Fibroblast of skin of left biceps (primary cell): Measurements from ENCODE around the gene ABLIM2.

Experiments
- DNase-seq, 2 experiments: peaks; one replicate each; pipeline ENCODE4 v3.0.0-alpha.2; 2013; ENCODE audit warnings: low read depth in 2 of 2

Gene ABLIM2

DNA sequence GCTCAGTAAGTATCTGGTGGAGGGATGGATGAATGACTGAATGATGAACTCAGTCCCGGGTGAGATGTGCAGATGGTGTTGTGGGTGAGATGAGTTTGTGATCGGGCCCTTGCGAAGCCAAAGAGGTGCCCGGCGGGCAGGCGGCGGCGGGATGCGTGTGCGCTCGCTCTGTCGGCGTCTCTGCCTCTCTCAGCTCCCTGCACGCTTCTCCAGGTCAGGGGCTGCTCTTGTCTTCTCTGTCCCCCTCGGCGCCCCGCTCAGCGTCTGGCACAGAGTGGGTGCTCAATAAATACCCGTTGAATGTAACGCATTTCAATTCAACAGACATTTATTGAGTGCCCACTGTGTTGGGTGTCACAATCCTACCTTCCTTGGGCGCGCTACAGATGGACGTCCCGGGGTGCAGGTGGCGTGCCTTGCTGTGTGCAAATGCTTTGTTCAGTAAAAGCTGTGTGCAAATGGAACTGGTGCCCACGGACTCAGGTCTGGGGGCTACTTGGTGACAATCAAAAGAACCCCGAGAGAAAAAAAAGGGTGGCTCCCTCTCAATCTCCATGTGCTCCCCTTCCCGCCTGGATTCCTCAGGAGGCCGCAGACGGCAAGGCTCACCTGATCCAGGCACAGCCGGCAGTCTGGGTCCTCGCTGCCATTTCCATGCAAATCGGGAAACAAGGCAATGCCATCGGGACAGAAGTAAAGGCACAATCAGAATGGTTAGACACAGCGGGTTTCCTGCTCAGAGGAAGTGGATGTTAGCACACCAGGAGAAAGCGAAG lies 153.4 kb downstream of the ABLIM2 start:
- DNase-seq, result no peak

DNA sequence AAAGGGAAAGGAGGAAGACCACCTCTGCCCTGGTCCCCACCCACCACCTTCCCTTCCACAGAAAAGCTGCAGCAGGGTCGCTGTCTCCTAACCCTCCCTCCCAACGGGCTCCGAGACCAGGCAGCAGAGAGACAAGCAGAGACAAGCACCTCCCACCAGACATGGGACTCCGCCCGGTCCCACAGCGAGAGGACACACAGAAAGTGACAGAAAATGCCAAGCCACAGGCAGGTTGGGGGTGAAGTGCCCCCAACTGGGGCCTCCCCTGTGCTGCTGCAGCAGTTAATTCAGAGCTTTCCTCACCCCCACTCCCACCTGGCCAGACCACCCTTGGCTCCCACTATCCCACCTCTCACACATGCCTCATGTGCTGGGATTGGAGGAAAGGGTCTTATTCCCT lies 154.5 kb downstream of the ABLIM2 start:
- DNase-seq, result no peak

DNA sequence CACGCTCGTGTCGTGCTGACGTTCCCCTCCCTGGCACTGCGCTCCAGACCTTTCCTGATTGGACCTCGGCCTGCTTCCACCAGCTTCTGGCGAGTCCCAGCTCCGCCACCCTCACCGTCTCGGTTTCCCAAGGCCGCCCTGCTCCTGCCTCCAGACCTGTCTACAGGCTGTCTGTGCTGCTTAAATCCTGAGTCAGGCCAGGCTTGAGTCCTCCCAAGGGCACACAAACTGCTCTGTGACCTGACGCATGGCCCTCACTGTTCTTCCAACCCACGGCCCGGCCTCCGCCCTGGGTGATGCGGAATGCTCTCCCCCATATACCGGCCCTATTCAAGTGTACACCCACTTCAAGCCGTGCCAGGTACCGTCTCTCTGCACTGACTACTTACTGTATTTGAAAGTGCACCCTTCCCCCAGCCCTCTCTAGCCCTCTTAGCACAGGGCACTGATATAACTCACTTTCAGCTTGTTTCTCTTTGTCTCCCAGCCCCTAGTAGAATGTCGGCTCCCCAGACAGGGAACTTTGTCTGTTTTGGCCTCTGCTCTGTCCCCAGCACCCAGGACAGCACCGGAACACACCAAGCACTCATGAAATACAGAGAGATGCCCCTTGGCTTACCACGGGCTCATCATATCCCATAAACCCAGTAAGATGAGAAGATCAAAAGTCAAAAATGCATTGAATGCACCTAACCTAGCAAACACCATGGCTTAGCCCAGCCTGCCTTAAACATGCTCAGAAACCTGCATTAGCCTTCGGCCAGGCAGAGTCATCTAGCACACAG lies 155.9 kb downstream of the ABLIM2 start:
- no peak for DNase-seq

DNA sequence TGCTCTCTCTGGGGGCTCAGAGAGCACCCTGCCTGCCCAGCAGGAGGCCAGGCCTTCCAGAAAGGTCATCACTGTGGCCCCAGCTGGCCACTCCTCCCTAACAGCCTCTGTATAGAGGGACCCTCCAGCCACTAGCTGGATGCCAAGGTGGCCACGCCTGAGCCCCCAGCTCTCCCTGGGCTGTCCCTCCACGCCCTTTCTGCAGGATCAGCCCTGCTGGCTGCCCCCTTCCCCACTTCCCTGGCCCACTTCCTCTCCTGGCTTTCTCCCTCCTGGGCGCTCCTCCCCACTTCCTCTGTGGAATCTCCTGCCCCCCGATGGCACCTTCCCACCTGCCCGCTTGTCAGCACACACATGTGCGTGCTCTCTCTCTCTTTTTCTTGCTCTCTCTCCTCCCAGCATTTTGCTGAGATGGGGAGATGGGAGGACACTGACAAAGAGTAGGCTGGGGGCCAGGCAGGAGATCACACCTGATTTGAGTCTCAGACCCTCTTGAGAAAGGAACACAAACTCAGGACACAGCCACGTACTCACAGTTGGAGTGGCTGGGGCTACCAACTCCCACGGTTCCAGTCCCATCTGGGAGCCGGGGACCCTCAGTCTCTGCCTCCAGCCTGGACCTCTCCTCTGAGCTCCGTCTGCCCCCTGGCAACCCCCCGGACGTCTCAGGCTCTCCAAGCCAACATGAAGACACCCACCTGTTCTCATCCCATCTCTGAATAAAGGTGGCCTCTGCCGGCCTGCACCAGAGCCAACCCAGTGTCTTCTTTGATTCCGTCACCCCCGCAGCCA lies 156.9 kb downstream of the ABLIM2 start:
- no peak for DNase-seq

DNA sequence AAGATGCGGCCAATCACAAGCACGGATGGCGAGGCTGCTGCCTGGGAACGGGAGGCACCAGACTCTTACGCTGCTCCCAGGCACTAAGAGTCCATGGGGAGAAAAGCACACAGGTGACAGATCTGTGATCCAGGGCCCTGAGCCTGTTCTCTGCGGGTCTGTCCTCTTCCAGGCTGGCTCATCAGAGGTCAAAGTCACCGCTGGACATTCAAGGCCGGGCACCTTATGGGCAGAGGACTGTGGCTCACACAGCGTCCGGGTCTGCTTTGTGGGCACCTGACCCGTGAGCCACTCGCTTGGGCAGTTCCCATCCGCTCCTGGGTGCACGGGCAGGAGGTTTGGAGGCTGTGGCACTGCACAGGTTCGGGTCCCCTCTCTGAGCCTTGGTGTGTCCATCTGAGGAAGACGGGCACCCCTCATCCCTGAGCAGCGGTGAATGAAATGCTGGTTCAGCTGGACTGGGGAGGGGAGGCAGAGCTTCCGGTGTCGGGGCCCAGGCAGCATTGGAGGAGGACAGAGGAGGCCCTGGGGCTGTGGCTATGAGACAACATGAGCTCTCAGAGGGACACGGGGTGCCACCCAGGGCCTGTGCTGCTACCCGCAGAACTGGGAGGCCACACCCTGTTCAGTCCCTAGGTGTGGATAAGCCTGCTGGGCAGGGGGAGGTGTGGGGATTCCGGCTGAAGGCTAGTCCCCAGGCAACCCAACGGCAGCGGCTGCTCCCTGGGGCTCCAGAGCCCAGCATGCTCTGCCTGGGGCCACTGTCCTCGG lies 157.7 kb downstream of the ABLIM2 start:
- no peak for DNase-seq

DNA sequence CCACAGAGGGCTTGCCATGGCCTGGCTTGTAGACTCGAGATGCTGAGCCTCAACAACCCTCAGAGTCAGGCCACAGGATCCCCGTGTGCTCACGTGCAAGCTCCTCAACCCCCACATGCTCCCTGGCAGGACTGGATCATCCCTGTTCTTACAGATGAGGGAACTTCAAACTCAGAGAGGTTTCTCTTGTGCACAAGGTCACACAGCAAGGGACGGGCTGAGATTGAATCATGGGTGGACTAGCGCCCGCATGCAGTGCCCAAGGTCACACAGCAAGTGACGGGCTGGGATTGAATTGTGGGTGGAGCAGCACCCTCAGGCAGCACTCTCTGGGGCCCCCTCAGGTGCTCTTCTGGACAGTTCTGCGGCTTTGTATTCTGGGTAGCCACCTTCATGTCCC lies 158.4 kb downstream of the ABLIM2 start:
- no peak for DNase-seq

DNA sequence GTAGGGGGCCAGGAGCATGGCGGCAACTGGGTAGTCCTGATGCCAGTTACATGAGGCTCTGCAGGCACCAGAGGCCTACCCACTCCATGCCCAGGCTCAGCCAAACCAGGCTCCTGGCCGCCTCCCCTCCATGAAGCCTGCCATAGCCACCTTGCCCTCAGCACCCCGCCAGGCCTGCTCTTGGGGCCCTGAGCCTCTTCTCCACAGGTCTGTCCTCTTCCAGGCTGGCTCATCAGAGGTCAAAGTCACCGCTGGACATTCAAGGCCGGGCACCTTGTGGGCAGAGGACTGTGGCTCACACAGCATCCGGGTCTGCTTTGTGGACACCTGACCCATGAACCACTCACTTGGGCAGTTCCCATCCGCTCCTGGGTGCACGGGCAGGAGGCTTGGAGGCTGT lies 158.9 kb downstream of the ABLIM2 start:
- no peak for DNase-seq

DNA sequence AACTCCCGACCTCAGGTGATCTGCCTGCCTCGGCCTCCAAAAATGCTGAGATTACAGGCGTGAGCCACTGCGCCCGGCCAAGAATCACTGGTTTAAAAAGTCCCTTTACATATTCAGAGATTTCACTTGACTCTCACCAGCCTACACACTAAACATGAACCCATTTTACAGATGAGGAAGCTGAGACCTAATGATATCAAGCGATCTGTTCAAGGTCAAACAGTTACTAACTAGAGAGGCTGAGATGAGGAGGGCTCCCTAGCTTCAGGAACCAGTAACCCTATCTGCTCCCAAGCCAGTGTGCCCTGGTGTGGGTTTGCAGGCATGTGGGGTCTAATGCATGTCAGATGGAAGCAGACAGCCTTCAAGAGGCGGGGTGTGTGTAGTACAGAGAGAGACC lies 159.3 kb downstream of the ABLIM2 start:
- no peak for DNase-seq

DNA sequence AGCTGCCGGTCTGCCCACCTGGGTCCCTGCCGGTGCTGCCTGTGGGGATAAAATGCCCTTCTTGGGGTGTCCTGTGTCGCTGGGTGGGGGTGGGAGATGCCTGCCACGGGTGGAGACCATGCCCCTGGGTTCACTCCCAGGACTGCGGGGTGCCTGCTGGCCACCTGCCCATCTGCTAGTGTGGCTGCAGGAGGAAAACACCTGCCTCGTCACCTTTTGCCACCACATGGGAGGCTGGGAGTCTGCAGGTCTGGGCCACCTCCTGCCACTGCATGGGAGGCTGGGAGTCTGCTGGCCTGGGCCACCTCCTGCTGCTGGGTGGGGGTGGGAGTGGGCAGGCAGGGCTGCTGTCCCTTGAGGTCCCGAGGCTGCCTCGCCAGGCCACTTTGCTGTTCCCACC lies 160.2 kb downstream of the ABLIM2 start:
- DNase-seq, result no peak

DNA sequence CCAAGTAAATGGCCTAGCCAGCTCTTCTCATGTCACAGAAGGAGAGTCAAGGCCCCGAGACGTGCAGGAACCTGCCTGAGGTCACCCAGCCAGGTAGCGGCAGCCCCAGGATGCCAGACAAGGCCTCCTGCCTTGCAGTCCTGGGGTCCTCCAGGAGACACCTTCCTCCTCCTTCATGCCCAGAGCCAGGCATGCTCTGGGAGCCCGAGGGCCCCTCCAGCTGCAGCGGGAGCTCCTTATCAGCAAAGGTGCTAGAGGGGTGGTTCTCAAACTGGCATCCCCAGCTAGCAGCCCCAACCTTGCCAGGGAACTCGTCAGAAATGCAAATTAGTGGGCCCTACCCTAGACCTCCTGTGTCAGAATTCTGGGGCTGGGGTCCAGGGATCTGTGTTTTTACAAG lies 162.7 kb downstream of the ABLIM2 start:
- no peak for DNase-seq

DNA sequence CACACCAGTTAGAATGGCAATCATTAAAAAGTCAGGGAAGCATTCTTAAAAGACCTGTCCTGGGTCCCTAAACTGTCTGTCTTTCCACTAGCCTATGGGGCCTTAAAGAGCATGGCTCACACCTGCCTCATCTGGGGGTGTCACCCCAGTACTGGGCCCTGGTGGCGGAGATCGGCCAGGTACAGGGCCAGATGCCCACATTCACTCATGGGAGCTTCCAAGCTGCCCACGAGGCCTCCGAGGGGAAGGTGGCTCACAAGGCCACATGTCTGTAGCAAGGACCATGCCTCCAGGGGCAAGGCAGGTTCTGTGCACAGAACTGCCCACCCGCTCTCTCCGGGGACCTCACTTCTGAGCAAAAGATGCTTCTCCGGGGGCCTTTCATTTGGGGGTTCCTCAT lies 163.5 kb downstream of the ABLIM2 start:
- no peak for DNase-seq

DNA sequence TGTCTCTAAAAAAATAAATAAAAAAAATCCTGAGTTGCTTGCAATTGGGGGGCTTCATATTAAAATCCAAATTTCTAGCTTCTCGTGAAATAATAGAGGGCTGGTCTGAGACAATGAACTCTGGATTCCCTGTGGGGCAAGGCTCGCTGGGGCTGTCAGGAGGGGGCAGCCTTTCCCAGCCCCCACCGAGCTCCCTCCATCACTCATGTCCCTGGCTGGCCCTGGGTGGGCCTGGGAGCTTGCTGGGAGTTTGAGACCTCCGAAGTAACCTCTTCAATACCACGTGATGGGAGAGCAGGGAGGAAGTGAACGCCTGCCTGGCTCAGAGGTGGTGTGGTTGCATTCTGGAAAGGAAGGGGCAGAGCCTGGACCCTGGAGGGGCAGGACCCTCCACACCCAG lies 164.9 kb downstream of the ABLIM2 start:
- DNase-seq, result no peak

DNA sequence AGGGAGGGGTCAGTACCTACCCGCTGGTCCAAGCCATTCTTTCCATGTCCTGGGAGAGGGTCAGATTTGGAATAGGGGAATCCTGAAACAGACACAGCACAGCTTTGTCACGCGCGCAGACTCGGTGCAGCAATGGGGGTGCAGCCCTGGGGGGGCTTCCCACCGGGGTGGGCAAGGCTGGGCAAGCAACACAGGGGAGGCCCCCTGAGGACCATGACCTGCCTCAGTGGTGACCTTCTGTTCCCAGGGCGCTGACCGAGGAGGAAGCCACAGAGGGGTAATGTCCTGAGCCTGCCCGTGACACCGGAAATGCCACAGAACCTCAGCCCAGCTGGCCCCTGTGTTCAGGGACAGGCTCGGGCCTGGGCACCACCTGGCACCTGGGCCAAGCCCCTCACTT lies 165.8 kb downstream of the ABLIM2 start:
- DNase-seq, result no peak

DNA sequence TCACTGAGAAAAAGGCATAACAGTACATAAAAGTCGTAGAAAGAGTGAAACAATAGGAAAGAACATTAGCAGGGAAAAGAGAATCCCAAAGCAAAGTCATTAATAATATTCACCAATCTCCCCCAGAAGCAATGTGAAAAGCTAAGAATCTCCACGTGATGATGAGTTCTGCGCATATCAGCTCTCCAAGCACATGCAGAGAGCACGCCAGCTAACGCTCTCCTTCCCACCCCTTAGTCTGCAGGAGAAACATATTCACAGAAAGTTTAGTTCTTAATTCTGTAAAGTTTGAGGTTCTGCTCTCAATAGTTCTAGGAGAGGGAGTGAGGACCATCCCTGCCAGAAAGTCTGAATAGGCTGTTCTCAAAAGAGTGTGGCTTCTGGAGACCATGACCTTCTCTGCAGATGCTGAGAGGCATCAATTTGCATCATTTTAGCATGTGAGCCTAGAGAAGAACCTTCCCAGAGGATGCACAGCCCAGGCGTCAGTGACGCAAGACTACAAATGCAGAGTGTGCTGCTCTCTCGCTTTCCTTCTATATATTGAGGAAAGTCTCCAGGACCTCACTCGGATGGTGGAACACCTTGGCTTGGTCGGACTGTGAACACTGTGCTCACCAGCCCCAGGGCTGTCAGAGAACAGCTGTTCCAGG lies 167.7 kb downstream of the ABLIM2 start:
- no peak for DNase-seq

DNA sequence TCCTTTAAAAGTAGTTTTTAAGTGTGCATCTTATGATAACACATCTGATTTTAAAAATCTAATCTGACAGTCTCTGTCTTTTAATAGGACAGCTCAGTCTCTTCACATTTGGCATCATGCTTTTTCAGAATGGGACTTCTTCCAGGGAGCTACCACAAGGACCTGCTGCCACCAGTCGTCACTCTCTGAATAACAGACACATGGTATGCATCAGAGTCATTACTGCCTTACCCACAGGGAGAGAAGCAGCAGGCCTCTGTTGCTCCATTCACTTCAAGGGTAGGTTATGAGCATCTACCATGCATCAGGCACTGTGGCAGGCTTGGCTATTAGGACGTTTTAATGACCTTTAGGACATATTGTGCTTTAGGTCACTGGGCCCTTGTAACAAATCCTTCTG lies 169.0 kb downstream of the ABLIM2 start:
- DNase-seq, result no peak

DNA sequence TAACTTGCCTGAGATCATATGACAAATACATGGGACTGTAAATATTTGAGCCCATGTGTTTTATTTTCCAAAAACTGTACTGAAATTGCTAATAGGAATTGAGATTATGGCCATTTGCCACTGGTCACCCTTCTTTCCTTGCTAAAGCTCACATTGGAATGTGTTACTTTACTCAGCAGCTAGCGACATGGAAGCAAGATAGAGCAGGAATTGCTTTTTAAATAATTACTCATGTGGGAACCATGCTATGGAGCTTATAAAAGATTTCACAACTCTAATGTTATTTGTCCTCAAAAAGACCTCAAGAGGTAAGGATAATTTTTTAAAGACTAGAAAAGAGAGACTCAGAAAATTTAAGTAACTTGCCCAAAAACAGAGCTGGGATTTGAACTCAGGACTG lies 170.2 kb downstream of the ABLIM2 start:
- DNase-seq, result no peak

DNA sequence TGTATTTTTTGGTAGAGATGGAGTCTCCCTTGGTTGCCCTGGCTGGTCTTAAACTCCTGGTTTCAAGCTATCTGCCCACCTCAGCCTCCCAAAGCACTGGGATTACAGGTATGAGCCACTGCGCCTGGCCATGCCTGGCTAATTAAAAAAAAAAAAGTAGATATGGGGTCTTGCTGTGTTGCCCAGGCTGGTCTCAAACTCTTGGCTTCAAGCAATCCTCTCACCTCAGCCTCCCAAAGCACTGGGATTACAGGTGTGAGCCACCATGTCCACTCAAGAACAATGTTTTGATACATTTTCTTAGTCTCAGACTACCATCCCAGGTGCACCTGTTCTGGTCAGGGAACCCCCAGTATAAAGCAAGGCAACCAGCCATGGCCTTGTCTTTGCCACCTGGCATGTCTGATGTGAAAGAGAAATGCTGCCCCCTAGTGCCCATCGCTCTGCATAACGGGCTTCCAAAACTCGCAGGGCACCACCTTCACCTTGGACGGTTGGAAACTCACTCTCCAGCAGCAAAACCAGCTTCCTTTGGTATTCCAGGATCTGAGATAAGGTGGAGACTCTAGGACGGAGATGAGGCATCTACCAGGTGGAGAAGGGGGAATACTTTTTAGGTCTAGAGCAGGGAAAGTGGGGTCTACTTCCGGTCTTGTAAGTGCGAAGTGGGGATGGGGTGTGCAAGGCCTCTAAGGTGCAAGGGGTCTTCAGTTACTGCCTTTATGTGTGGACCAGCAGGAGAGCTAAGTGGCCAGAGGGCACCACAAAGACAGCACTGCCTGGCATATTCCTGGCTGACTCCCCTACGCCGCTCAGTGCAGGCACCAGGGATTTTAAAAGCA lies 171.2 kb downstream of the ABLIM2 start:
- no peak for DNase-seq

DNA sequence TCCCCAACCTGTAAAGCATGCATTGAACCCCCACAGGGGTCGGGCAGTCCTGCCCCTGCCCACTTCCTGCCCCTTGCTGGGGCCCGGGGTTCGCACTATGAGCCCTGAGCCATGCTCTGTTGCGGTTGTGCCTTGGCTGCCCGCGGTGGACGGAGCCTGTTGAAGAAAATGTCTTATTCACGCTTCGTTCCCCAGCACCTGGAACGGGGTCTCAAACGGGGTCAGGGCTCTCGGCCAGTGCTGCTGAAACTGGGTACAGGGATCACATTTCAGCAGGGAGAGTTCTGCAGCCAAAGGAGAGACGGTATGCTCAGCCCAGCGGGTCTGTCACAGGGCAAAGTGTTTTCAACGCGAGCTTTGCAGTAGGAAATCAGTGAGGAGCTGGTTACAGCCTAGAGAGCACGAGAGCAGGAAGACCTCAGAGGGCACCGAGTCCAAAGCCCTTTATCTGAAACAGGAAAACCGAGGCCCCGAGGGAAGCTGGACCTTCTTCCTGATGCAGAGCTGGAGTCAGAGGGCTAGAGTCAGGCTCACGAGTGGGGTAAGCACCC lies 172.6 kb downstream of the ABLIM2 start:
- DNase-seq, result no peak

DNA sequence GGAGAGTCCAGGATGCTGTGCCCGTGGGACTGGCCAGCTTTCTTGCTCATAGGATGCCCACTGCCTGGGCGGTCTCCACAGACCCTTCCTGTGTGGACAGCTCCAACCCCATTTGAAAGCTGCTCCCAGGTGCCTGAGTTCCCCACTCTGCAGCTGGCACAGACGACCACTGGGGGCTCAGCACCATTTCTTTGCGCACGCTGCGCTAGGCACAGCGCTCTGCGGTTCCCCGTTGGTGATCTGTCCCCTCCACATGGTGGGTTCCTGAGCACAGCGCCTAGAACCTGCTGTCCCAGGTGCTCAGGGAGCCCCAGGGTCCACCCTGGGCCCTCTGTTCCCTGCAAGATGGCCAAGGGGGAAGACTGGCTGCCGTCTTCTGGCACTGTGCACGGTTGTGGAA lies 173.5 kb downstream of the ABLIM2 start:
- DNase-seq, result no peak

DNA sequence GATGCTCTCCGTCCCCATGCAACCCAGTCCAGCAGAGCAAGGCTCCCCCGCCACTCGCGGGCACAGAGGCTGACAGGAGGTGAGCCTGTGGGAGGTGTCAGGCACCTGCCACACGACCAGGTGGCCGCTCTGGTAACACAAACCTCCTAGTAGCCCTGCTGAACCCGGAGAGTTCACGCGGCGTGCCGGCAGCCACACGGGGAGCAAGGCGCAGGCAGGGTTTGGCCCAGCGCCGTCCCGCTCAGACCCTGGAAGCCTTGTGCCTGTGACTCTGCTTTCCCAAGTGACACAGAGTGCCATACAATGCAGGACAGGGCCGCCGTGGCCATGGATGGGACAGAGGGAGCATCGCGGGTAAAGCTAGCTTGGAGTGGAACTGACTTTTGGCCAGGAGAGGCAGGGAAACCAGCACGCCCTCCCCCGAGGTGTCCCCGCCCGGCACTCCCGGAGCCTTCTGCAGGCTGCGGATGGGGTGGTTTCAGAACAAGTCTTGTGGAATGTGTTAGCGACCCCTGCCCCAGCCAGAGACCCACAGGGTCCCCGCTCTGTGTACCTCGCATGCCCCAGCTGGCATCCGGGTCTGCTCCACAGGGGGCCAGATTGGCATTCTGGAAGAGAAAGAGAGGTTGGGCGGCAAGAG lies 174.2 kb downstream of the ABLIM2 start:
- DNase-seq, result no peak
